HG03354 (cell line): Measurements from ENCODE around the gene A1BG.
"Not testable (repeated sequence)": the region's sequence is repeated elsewhere in the genome, so short reads cannot be mapped to it uniquely, and the experiment has no call there.

ENCODE experiments used
- ATAC-seq: cut with Tn5 transposase; IDR thresholded peaks from one replicate; pipeline ENCODE4 v1.9.1; 2021; ENCODE audit warnings: mild to moderate bottlenecking; ENCODE audit not compliant: unreplicated experiment, poor library complexity, severe bottlenecking

A1BG gene

DNA sequence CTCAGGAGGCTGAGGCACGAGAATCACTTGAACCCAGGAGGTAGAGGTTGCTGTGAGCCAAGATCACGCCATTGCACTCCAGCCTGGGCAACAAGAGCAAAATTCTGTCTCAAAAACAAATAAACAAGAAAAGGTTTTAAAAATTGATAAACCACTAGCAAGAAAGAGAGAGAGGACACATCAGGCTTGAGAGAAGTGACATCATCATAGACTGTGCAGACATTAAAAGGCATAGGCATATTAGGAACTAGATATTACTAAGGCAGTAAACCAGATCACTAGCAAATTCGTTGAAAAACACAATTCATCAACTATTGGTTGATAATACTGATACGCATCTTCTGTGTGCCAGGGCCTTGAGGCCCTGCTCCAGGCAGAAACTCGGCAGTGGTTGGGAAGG is 7.7 kb downstream of the A1BG start:
- ATAC-seq, result no peak

DNA sequence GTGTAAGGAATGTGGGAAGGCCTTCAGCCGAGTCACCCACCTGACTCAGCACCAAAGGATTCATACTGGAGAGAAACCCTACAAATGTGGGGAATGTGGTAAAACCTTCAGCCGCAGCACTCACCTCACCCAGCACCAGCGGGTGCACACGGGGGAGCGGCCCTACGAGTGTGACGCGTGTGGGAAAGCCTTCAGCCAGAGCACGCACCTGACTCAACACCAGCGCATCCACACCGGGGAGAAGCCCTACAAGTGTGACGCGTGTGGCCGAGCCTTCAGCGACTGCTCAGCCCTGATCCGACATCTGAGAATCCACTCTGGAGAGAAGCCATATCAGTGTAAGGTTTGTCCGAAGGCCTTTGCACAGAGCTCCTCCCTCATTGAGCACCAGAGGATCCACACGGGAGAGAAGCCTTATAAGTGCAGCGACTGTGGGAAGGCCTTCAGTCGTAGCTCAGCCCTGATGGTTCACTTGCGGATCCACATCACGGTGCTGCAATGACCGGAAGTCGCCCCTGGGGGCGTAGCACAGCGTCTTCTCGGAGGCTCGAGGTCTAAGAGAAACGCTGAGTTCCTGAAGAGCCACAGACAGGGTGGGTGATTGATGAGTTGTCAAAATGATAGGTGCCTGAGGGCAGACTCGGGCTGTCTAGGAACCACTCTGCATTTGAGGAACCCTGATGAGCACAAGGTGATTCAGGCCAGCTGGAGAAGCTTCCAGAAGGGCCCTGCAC is 14.3 kb downstream of the A1BG start:
- ATAC-seq, result no peak

DNA sequence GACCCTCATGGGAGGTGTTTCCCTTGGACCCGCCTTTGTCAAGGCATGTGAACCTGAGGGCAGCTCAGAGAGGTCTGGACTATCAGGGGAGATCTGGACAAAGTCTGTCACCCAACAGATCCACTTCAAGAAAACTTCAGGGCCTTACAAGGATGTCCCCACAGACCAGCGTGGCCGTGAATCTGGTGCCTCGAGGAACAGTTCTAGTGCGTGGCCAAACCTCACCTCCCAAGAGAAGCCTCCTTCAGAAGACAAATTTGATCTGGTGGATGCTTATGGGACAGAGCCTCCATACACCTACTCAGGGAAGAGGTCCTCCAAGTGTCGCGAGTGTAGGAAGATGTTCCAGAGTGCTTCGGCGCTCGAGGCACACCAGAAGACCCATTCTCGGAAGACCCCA is 15.0 kb downstream of the A1BG start:
- ATAC-seq, result no peak

DNA sequence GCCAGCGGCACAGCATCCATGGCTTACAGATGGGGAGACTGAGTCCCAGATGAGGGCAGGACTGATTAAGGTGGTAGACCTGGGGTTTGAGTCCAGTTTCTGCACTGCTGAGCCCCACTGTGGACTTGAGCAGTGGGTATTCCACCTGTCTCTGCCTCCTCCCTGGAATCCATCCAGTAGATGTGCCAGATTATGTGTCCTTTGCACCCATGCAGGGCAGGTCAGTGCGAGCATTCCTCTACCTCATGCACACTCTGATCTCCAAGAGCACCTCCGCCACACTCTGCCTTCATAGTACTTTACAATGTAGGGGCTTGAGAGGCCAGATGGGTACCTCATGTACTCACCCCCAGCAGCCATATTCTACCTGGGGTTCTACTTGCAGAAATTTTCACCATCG is 16.5 kb downstream of the A1BG start:
- no peak for ATAC-seq

- no peak for ATAC-seq
Observed at GRCh38 chr19:58336216-58336615, 17.1 kb downstream of the A1BG start.

DNA sequence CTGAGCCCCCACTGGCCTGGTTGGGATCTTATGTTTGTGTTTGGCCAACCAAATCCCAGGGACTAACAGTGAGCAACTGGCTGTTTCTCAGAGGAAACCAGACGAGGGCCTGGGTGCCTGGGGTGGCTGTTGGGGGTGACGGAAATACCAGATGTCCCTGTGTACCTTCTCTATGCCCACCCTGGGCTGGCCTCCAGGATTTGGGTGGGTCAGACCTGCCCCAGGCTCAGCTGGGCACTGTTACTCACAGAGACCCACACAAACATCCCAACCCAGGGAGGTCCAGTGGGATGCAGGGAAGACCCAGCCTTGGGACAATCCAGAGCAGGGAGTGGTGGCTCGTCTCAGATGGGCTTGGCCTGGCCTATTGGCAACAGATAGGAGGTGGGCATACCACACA is 17.7 kb downstream of the A1BG start:
- ATAC-seq, result no peak

- no peak for ATAC-seq
Observed at GRCh38 chr19:58334691-58335249, 18.5 kb downstream of the A1BG start.

- ATAC-seq, result no peak
Observed at GRCh38 chr19:58332697-58333096, 20.6 kb downstream of the A1BG start.

DNA sequence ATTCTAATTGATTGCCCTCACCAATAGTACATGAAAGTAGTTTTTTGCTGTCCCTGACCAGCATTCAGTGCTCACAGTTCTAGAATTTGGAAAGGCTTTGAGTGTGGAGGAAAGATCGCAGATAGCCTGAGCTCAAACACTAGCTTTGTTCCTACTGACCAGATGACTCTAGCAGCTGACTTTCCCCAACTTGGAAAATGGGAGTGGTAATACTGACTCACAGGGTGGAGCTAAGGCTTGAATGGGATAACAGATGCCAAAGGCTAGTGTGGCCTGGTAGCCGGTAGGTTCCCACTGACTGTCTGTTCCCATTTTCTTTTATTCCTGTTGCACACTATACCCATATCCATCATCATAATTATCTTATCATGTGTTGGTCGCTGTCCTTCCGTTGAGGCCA is 22.8 kb downstream of the A1BG start:
- no peak for ATAC-seq

DNA sequence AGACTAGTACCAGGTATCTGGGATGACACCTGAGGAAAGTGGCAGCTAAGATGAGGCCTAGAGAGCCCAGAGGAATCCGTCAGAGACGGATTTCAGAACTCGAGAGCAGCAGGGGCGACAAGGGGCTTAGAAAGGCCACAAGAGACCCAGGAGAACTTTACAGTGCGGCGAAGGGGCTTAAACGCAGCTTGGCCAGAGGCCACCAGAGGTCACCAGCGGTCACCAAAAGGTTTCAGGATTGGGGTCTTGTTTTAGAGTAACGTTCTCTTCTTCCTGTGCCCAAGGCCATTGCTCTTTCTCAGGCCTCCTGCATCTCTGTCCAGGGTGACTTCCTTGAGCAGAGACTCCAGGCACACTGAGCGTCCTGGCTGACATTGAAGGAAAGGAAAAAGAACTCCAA is 24.3 kb downstream of the A1BG start:
- ATAC-seq, result no peak

- ATAC-seq, result peak; percentile 92
Observed at GRCh38 chr19:58326914-58327726, 26.2 kb downstream of the A1BG start, which contains the start of gene ZSCAN22. ZSCAN22 (plus strand) TSS chr19:58326994; CDS start chr19:58334803, 7,809 bp downstream.

DNA sequence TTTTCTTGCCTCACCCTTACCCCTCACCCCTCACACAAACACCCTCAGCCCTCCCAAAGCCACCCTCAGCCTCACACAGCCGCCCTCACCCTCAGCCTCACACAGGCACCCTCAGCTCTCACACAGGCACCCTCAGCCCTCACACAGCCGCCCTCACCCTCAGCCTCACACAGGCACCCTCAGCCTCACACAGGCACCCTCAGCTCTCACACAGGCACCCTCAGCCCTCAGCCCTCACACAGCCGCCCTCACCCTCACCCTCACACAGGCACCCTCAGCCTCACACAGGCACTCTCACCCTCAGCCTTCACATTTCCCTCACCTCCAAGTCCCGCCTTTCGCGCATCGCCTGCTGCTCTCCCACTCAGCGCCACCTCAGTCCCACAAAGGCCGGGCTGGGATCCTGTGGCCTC is 26.8 kb downstream of the A1BG start:
- ATAC-seq, result no peak

- no peak for ATAC-seq
Observed at GRCh38 chr19:58325311-58326022, 27.8 kb downstream of the A1BG start.

GRCh38 chr19:58319241-58319640 is 34.1 kb downstream of the A1BG start:
- no peak for ATAC-seq

GRCh38 chr19:58318297-58318696 is 35.0 kb downstream of the A1BG start:
- ATAC-seq, result no peak

DNA sequence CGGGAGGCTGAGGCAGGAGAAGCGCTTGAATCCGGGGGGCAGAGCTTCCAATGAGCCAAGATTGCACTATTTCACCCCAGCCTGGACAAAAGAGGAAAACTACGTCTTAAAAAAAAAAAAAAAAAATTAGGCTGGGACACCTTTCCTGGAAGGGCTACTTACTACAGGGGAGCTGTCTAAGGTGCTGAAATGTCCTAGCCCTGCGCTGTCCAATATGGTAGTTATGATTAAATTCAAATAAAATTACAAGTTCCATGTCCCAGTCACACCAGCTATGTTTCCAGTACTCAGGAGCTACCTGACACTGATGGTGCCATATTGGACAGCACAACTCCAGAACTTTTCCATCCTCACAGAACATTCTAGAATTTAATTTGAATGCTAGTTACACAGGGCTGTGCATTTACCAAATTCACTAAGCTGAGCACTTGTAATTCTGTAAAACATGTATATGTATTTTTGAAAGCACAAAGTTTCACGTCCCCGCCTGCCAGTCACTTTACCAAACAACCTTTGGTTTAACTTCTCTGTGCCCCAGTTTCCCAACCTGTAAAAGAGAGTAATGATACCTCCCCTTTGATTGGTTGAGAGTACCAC is 35.7 kb downstream of the A1BG start:
- ATAC-seq, result no peak

- ATAC-seq, result no peak
Observed at GRCh38 chr19:58315580-58315979, 37.7 kb downstream of the A1BG start.

- ATAC-seq, result no peak
Observed at GRCh38 chr19:58311345-58311865, 41.9 kb downstream of the A1BG start.

GRCh38 chr19:58310685-58311084 is 42.6 kb downstream of the A1BG start:
- ATAC-seq, result not testable (repeated sequence)

GRCh38 chr19:58307736-58308135 is 45.6 kb downstream of the A1BG start:
- no peak for ATAC-seq
